Fibroblast of pulmonary artery (primary cell): Measurements from ENCODE around the gene XIST.
A peak's percentile ranks its signal among the peaks of the same experiment; 100 is the strongest.

Experiments used
- DNase-seq: peaks from one replicate; pipeline ENCODE4 v3.0.0-alpha.2; 2010; ENCODE audit warnings: low read depth
- H3K4me3 ChIP-seq: replicated peaks from 2 replicates; pipeline ENCODE4 v1.5.1; 2011; ENCODE audit warnings: low read depth, mild to moderate bottlenecking, control low read depth, low read length, moderate library complexity
- CTCF ChIP-seq: IDR thresholded peaks from 2 replicates; pipeline ENCODE4 v1.5.1; 2011; ENCODE audit warnings: mild to moderate bottlenecking, control low read depth, low read length, inconsistent platforms; ENCODE audit errors: missing control alignments

Gene XIST

GRCh38 chrX:73863268-73863667, 10.8 kb upstream of the XIST start:
- no peak for TF ChIP-seq CTCF
- H3K4me3 ChIP-seq, result no peak overlapping the region
- no peak for DNase-seq

- DNase-seq, result no peak
- H3K4me3 ChIP-seq, result no peak overlapping the region
- TF ChIP-seq CTCF, result no peak
Observed at GRCh38 chrX:73859622-73860021, 7.1 kb upstream of the XIST start.

GRCh38 chrX:73855546-73855945, 3.0 kb upstream of the XIST start:
- peak; percentile 72 for DNase-seq
- peak; percentile 60 for TF ChIP-seq CTCF
- H3K4me3 ChIP-seq, result no peak overlapping the region

- TF ChIP-seq CTCF, result no peak
- no peak overlapping the region for H3K4me3 ChIP-seq
- no peak for DNase-seq
Observed at GRCh38 chrX:73852022-73852421, 492 bp downstream of the XIST start.

GRCh38 chrX:73851014-73852009, 1.2 kb downstream of the XIST start:
- DNase-seq, result no peak
- TF ChIP-seq CTCF, result no peak
- no peak overlapping the region for H3K4me3 ChIP-seq

- peak; percentile 42 for DNase-seq
- no peak overlapping the region for H3K4me3 ChIP-seq
- peak; percentile 31 for TF ChIP-seq CTCF
Observed at GRCh38 chrX:73850124-73851013, 2.1 kb downstream of the XIST start.
